Activated naive CD8-positive, alpha-beta T cell (primary cell): ENCODE data around the gene MAPK8IP1.
A peak's percentile ranks its signal among the peaks of the same experiment; 100 is the strongest.
"Not testable (repeated sequence)": the region's sequence is repeated elsewhere in the genome, so short reads cannot be mapped to it uniquely, and the experiment has no call there.

Experiments
- H3K27ac Mint-ChIP-seq: one replicate; pipeline ENCODE4 v1.8.0; 2021; ENCODE audit warnings: mixed read lengths
- H3K27me3 Mint-ChIP-seq: one replicate; pipeline ENCODE4 v1.8.0; 2021; ENCODE audit warnings: mixed read lengths
- H3K36me3 Mint-ChIP-seq: one replicate; pipeline ENCODE4 v1.8.0; 2021; ENCODE audit warnings: mixed read lengths
- H3K4me1 Mint-ChIP-seq: one replicate; pipeline ENCODE4 v1.8.0; 2021; ENCODE audit warnings: low read depth, mixed read lengths
- H3K4me3 Mint-ChIP-seq: one replicate; pipeline ENCODE4 v1.8.0; 2021; ENCODE audit warnings: mild to moderate bottlenecking, mixed read lengths
- H3K9me3 Mint-ChIP-seq: one replicate; pipeline ENCODE4 v1.8.0; 2021; ENCODE audit warnings: low read depth, mixed read lengths

Gene MAPK8IP1

GRCh38 chr11:45894555-45895247 lies 9.2 kb downstream of the MAPK8IP1 start:
- peaks cover 2% of the 10 kb centered on the region for H3K4me1 Mint-ChIP-seq
- no peak overlapping the region for H3K27ac Mint-ChIP-seq
- H3K27me3 Mint-ChIP-seq = peaks cover 16% of the 10 kb centered on the region
- no peak overlapping the region for H3K4me3 Mint-ChIP-seq
- no peaks in the 10 kb centered on the region for H3K9me3 Mint-ChIP-seq
- no peaks in the 10 kb centered on the region for H3K36me3 Mint-ChIP-seq

- H3K9me3 Mint-ChIP-seq = no peaks in the 10 kb centered on the region
- H3K27me3 Mint-ChIP-seq = peaks cover 16% of the 10 kb centered on the region
- peaks cover 2% of the 10 kb centered on the region for H3K4me1 Mint-ChIP-seq
These were observed 10.3 kb downstream of the MAPK8IP1 start for GRCh38 chr11:45895553-45896259.

GRCh38 chr11:45896422-45896984 lies 11.1 kb downstream of the MAPK8IP1 start:
- Mint-ChIP-seq H3K4me3 (no peak overlapping the region), H3K36me3 (no peaks in the 10 kb centered on the region), H3K9me3 (no peaks in the 10 kb centered on the region), H3K4me1 (peaks cover 2% of the 10 kb centered on the region), H3K27me3 (peaks cover 16% of the 10 kb centered on the region), H3K27ac (no peak overlapping the region)

More at GRCh38 chr11:45895553-45896259, 10.3 kb downstream of the MAPK8IP1 start:
- H3K27ac Mint-ChIP-seq = no peak overlapping the region
- H3K36me3 Mint-ChIP-seq = no peaks in the 10 kb centered on the region
- no peak overlapping the region for H3K4me3 Mint-ChIP-seq

GRCh38 chr11:45897556-45897955 lies 12.1 kb downstream of the MAPK8IP1 start:
- peaks cover 2% of the 10 kb centered on the region for H3K4me1 Mint-ChIP-seq
- H3K36me3 Mint-ChIP-seq = no peaks in the 10 kb centered on the region

GRCh38 chr11:45899086-45899447 lies 13.6 kb downstream of the MAPK8IP1 start:
- Mint-ChIP-seq H3K4me3 (peak overlapping the region; percentile 65), H3K4me1 (peaks cover 2% of the 10 kb centered on the region), H3K27ac (no peak overlapping the region)

More at GRCh38 chr11:45897556-45897955, 12.1 kb downstream of the MAPK8IP1 start:
- H3K27ac Mint-ChIP-seq = no peak overlapping the region
- peaks cover 16% of the 10 kb centered on the region for H3K27me3 Mint-ChIP-seq
- H3K9me3 Mint-ChIP-seq = no peaks in the 10 kb centered on the region
- H3K4me3 Mint-ChIP-seq = no peak overlapping the region

GRCh38 chr11:45899448-45900174 lies 14.2 kb downstream of the MAPK8IP1 start:
- no peaks in the 10 kb centered on the region for H3K9me3 Mint-ChIP-seq
- no peak overlapping the region for H3K27ac Mint-ChIP-seq
- peak overlapping the region; percentile 65 for H3K4me3 Mint-ChIP-seq
- H3K27me3 Mint-ChIP-seq = peaks cover 15% of the 10 kb centered on the region
- peaks cover 2% of the 10 kb centered on the region for H3K4me1 Mint-ChIP-seq
- no peaks in the 10 kb centered on the region for H3K36me3 Mint-ChIP-seq

More at GRCh38 chr11:45899086-45899447, 13.6 kb downstream of the MAPK8IP1 start:
- no peaks in the 10 kb centered on the region for H3K9me3 Mint-ChIP-seq
- peaks cover 16% of the 10 kb centered on the region for H3K27me3 Mint-ChIP-seq
- H3K36me3 Mint-ChIP-seq = no peaks in the 10 kb centered on the region

GRCh38 chr11:45900175-45900800 lies 14.8 kb downstream of the MAPK8IP1 start:
- not testable (repeated sequence) for H3K27me3 Mint-ChIP-seq, H3K9me3 Mint-ChIP-seq, H3K36me3 Mint-ChIP-seq, H3K27ac Mint-ChIP-seq, H3K4me1 Mint-ChIP-seq
- peak overlapping the region; percentile 73 for H3K4me3 Mint-ChIP-seq

GRCh38 chr11:45900916-45901617 lies 15.6 kb downstream of the MAPK8IP1 start:
- no peaks in the 10 kb centered on the region for H3K36me3 Mint-ChIP-seq
- peaks cover 6% of the 10 kb centered on the region for H3K27me3 Mint-ChIP-seq
- H3K4me3 Mint-ChIP-seq = peak overlapping the region; percentile 73
- H3K9me3 Mint-ChIP-seq = no peaks in the 10 kb centered on the region
- H3K4me1 Mint-ChIP-seq = peaks cover 5% of the 10 kb centered on the region
- H3K27ac Mint-ChIP-seq = no peak overlapping the region

GRCh38 chr11:45901626-45902025 lies 16.2 kb downstream of the MAPK8IP1 start:
- Mint-ChIP-seq H3K27me3 (peaks cover 6% of the 10 kb centered on the region), H3K4me1 (peaks cover 8% of the 10 kb centered on the region), H3K36me3 (no peaks in the 10 kb centered on the region), H3K9me3 (no peaks in the 10 kb centered on the region), H3K27ac (no peak overlapping the region), H3K4me3 (no peak overlapping the region)

GRCh38 chr11:45902452-45903380 lies 17.3 kb downstream of the MAPK8IP1 start:
- no peaks in the 10 kb centered on the region for H3K9me3 Mint-ChIP-seq
- H3K27ac Mint-ChIP-seq = no peak overlapping the region
- H3K27me3 Mint-ChIP-seq = peaks cover 6% of the 10 kb centered on the region
- H3K4me3 Mint-ChIP-seq = no peak overlapping the region
- no peaks in the 10 kb centered on the region for H3K36me3 Mint-ChIP-seq
- peaks cover 8% of the 10 kb centered on the region for H3K4me1 Mint-ChIP-seq

- H3K4me3 Mint-ChIP-seq = no peak overlapping the region
- no peak overlapping the region for H3K27ac Mint-ChIP-seq
- H3K9me3 Mint-ChIP-seq = no peaks in the 10 kb centered on the region
- H3K27me3 Mint-ChIP-seq = no peaks in the 10 kb centered on the region
- no peaks in the 10 kb centered on the region for H3K36me3 Mint-ChIP-seq
- H3K4me1 Mint-ChIP-seq = peaks cover 6% of the 10 kb centered on the region
These were observed 19.0 kb downstream of the MAPK8IP1 start for GRCh38 chr11:45904309-45904915.

- Mint-ChIP-seq H3K27ac (no peak overlapping the region), H3K4me1 (peaks cover 6% of the 10 kb centered on the region), H3K4me3 (no peak overlapping the region), H3K36me3 (no peaks in the 10 kb centered on the region), H3K9me3 (no peaks in the 10 kb centered on the region), H3K27me3 (no peaks in the 10 kb centered on the region)
These were observed 19.6 kb downstream of the MAPK8IP1 start for GRCh38 chr11:45905095-45905494.

GRCh38 chr11:45905576-45905975 lies 20.1 kb downstream of the MAPK8IP1 start:
- H3K9me3 Mint-ChIP-seq, H3K4me1 Mint-ChIP-seq, H3K4me3 Mint-ChIP-seq, H3K36me3 Mint-ChIP-seq, H3K27me3 Mint-ChIP-seq, H3K27ac Mint-ChIP-seq: not testable (repeated sequence)
